Mesodermal cell (in vitro differentiated cells): Measurements from ENCODE around the gene EPM2A.

Source experiments
- H3K27ac ChIP-seq: 2 replicates; pipeline ENCODE4 v1.7.0; 2013; ENCODE audit warnings: mild to moderate bottlenecking, low read depth, low read length, moderate library complexity; ENCODE audit not compliant: severe bottlenecking
- H3K36me3 ChIP-seq: 2 replicates; pipeline ENCODE4 v1.7.1; 2013; ENCODE audit warnings: mild to moderate bottlenecking, low read length, moderate library complexity; ENCODE audit not compliant: control insufficient read depth, insufficient read depth
- H3K4me1 ChIP-seq: one replicate; pipeline ENCODE4 v1.7.1; 2013; ENCODE audit warnings: mild to moderate bottlenecking, low read length; ENCODE audit not compliant: insufficient read depth, control insufficient read depth, poor library complexity, severe bottlenecking
- H3K4me3 ChIP-seq: 2 replicates; pipeline ENCODE4 v1.7.0; 2013; ENCODE audit warnings: low read length, control low read depth, mild to moderate bottlenecking; ENCODE audit not compliant: insufficient read depth, poor library complexity, severe bottlenecking; ENCODE audit errors: extremely low read depth
- H3K9me3 ChIP-seq: 2 replicates; pipeline ENCODE4 v1.7.1; 2013; ENCODE audit warnings: mild to moderate bottlenecking, low read length, moderate library complexity; ENCODE audit not compliant: control insufficient read depth
- WGBS, 2 experiments: methylation state at CpG; one replicate each; pipeline ENCODE4 v1.1.5; 2013; ENCODE audit warnings: missing lambda C conversion rate in 2 of 2; ENCODE audit not compliant: insufficient coverage in 2 of 2; 5-methylcytosine and 5-hydroxymethylcytosine counted together

EPM2A gene

DNA sequence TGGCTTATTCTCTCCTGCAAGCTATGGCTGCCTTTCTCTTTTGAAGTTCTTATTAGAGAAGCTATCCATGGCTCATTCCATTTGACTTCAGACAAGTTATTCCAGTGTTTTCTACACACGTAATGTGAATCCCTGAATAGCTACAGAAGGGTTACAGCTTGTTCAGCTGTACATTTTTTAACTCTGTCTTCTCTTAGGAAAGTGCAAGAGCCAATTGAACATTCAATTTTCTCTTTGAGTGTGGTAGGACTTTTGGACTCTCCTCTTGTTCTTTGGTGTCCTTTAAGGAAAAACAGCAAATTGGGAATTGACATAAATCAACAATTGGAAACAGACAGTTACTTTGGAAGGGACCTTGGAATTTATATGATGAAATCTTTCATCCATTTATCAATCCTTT, 125.8 kb downstream of the EPM2A start:
- no peaks in the 10 kb centered on the region for H3K9me3 ChIP-seq
- WGBS, 2 experiments = 100% methylated on average over 1 of the region's 1 CpG; no CpG with 5 or more reads in 1 of the 2 experiments
- no peak overlapping the region for H3K27ac ChIP-seq
- H3K36me3 ChIP-seq = no peaks in the 10 kb centered on the region
- H3K4me3 ChIP-seq = no peak overlapping the region
- H3K4me1 ChIP-seq = no peaks in the 10 kb centered on the region

- no CpG with 5 or more reads among the region's 1 CpG for WGBS, 2 experiments
- no peak overlapping the region for H3K27ac ChIP-seq
- H3K36me3 ChIP-seq = no peaks in the 10 kb centered on the region
- no peaks in the 10 kb centered on the region for H3K4me1 ChIP-seq
- H3K4me3 ChIP-seq = no peak overlapping the region
- no peaks in the 10 kb centered on the region for H3K9me3 ChIP-seq
Observed at GRCh38 chr6:145608850-145609249, 126.5 kb downstream of the EPM2A start.

DNA sequence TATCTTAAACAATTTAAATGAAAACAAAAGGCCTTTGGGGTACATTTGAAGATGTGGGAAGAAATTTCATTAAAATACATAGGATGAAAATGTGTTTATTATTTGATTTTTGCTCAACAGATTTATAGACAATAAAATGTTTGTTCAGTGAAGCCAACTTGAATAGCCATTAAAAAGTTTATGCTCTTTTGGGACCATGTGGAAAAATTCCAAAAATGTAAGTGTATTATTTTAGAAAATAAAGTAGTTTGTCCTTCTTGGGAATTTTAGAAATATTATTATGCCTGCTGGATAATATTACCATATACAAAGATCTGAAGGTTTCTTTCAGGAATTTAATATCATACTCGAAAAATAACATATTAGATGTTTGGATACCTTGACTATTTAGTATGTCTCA, 131.3 kb downstream of the EPM2A start:
- H3K27ac ChIP-seq = no peak overlapping the region
- H3K4me3 ChIP-seq = no peak overlapping the region
- no CpG with 5 or more reads among the region's 1 CpG for WGBS, 2 experiments

DNA sequence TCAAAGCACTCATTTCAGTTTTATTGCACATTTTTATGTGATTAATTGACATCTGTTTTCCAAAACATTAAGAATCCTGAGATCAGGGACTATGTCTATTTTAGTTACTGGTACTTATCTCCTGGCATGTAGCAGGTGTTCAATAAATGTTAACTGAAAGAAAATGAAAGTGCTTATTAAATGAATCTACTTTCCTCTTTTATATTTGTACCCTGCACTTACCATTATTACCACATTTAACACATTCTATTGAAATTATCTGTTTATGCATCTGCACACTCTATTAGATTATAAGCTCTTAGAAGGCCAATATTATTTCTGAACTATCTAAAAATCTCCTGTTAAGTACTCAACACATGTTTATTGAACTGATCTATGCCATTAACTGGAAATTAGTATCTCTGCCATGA, 131.9 kb downstream of the EPM2A start:
- Histone ChIP-seq H3K4me1 (no peaks in the 10 kb centered on the region), H3K4me3 (no peak overlapping the region), H3K36me3 (no peaks in the 10 kb centered on the region), H3K9me3 (no peaks in the 10 kb centered on the region), H3K27ac (no peak overlapping the region)

More for the DNA sequence above, 131.3 kb downstream of the EPM2A start:
- Histone ChIP-seq H3K36me3 (no peaks in the 10 kb centered on the region), H3K9me3 (no peaks in the 10 kb centered on the region), H3K4me1 (no peaks in the 10 kb centered on the region)

- Histone ChIP-seq H3K36me3 (no peaks in the 10 kb centered on the region), H3K4me3 (no peak overlapping the region), H3K4me1 (no peaks in the 10 kb centered on the region), H3K27ac (no peak overlapping the region), H3K9me3 (no peaks in the 10 kb centered on the region)
- 96 to 100% methylated on average over 2 of the region's 4 CpGs for WGBS, 2 experiments
Observed at GRCh38 chr6:145602726-145603326, 132.5 kb downstream of the EPM2A start.

DNA sequence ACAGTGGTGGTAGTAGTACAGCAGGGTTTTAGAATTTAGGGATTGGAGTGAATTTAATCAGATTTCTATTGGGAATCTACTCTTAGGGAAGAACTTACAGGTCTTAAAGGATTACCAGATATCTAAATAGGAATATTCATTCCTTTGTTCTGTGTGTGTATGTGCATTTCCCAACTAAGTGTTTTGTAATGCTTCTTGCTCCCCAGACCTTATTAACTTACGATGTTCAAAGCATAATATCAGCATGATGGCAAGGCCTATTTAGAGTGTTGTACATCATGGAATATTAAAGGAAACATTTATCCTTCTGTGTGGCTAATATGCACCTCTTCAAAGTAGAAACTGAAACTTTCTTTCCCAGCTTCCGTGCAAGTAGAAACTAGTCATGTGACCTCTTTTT, 133.9 kb downstream of the EPM2A start:
- Histone ChIP-seq H3K36me3 (no peaks in the 10 kb centered on the region), H3K9me3 (no peaks in the 10 kb centered on the region), H3K4me1 (no peaks in the 10 kb centered on the region), H3K4me3 (no peak overlapping the region), H3K27ac (no peak overlapping the region)
- WGBS, 2 experiments = 80% methylated on average over 1 of the region's 2 CpGs; no CpG with 5 or more reads in 1 of the 2 experiments

DNA sequence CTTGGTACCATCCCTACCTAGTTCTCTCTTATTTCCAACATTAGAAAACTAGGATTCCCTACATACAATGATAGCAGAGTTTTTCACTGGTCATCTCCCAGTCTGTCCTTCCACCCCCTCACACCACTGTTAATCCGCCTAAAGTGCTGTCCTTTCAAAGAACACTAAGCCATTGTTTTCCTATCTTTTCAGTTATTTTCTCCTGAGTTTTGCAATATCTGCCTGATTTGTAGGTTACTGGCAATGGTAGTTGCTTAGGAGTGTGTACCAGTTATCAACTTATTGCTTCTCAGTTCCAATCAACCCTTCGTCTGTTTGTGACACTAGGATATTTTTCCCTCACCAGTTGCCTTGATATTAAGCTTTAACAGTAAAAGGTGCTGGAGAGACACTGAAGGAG, 135.0 kb downstream of the EPM2A start:
- no peak overlapping the region for H3K4me3 ChIP-seq

DNA sequence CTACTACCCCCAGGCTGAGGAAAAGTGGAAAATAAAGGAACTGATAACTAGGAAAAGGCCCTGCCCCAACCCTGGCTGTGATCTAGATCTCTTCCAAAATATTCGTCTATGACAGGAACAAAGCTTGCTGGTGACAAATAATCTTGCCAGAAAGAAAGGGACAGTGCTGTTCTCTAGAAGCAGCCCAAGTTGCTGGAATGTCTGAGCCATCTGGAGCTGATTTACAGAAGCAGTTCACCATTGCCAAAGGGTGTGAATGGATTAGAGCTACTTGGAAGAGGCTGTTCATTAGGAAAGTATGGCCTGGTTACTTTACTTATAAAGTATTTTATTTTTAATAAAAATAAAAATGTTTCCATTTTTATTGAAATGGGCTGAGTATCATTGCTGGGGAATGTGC, 146.3 kb downstream of the EPM2A start:
- Histone ChIP-seq H3K4me3 (no peak overlapping the region), H3K9me3 (no peaks in the 10 kb centered on the region), H3K4me1 (no peaks in the 10 kb centered on the region), H3K27ac (no peak overlapping the region), H3K36me3 (no peaks in the 10 kb centered on the region)
- 73% methylated on average over 1 of the region's 1 CpG; no CpG with 5 or more reads in 1 of the 2 experiments for WGBS, 2 experiments

More for the DNA sequence above, 135.0 kb downstream of the EPM2A start:
- 75% methylated on average over 1 of the region's 2 CpGs; no CpG with 5 or more reads in 1 of the 2 experiments for WGBS, 2 experiments
- H3K27ac ChIP-seq = no peak overlapping the region
- no peaks in the 10 kb centered on the region for H3K36me3 ChIP-seq
- no peaks in the 10 kb centered on the region for H3K4me1 ChIP-seq
- no peaks in the 10 kb centered on the region for H3K9me3 ChIP-seq

GRCh38 chr6:145587334-145587733, 148.0 kb downstream of the EPM2A start:
- Histone ChIP-seq H3K4me1 (no peaks in the 10 kb centered on the region), H3K4me3 (no peak overlapping the region), H3K9me3 (no peaks in the 10 kb centered on the region), H3K36me3 (no peaks in the 10 kb centered on the region), H3K27ac (no peak overlapping the region)

GRCh38 chr6:145583753-145584152, 151.6 kb downstream of the EPM2A start:
- Histone ChIP-seq H3K27ac (no peak overlapping the region), H3K36me3 (no peaks in the 10 kb centered on the region), H3K9me3 (no peaks in the 10 kb centered on the region), H3K4me3 (no peak overlapping the region), H3K4me1 (no peaks in the 10 kb centered on the region)
- 30 to 31% methylated on average over 3 of the region's 3 CpGs for WGBS, 2 experiments
